ENCODE data around the gene ITIH5.

Gene ITIH5

DNA sequence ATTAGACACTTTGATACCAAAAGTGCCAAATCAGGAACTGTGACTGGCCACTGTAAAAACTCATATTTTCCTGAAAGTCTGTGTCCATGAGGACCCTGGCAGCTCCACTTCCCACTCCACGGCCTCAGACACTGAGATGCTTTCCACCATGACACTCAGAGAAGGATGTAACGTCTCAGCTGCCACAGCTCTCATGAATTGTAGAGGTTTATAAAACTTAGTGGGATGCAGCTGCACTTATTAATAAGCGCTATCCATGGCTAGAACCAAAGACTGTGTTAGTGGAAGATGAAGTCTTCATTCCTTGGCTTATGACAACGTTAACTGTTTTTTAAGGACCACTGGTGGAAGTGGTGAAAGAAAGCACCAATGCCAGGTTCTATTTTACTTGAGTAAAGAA lies 121.0 kb downstream of the ITIH5 start:
- no peak for DNase-seq

DNA sequence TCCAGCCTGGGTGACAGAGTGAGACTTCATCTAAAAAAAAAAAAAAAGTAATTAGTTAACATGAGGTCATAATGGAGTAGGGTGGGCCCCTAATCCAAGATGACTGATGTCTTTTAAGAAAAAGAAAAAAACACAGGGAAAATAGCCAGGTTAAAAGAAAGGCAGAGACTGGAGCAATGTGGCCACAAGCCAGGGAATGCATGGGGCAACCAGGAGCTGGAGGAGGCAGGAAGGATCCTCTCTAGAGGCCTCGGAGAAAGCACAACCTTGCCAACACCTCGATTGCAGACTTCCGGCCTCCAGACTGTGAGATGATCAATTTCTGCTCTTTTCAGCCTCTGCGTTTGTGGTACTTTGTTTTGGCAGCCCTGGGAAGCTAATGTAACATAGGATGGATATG lies 121.5 kb downstream of the ITIH5 start:
- no peak for DNase-seq

DNA sequence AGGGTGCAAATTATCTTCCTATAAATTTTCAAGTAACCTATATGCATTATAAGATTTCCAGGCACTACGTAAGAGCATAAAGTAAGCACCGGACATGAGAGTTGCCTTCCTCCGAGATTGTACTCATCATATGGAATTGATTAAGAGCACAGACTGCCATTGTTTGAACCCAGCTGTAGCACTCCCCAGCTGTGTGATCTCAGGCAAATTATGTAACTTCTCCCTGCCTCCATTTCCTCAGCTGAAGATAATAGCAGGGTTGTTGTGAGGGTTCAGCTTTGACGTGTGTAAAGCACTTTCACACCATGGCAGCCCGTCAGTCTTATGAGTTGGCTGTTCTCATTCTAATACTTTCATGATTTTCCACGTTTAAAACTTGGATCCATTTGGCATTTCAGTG lies 122.6 kb downstream of the ITIH5 start:
- no peak for DNase-seq

DNA sequence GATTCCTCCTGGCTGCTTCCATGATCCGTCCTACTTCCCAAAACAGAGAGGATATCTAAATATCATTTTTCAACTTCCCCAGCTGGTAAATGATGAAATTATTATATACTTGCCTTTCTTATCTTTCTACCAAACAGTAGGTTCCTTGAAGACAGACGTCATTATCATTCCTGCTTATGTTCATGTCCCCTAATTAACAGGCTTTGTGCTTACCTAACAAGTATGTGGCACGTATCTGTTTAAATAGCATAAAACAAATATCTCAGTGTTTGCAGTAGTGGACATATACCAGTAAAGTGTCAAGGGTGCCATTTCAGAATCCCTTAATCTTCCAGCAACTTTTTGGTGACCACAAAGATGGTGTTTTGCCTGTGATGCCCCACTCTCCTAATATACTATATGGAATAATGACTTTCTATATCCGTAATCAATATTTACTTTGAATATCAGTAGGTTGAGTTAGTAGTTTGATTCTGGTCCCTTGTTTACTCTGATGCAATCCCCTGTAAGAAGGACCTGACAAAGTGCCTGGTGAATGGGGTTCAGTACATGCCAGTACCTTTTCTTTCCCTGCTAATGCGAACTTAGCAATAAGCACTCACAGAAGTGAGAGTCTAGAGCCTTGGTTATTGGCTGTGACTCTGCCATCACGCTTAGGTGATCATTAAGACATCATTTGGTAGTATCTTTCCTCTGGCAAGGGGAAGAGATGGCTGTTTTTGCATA lies 124.4 kb downstream of the ITIH5 start:
- DNase-seq, result no peak

DNA sequence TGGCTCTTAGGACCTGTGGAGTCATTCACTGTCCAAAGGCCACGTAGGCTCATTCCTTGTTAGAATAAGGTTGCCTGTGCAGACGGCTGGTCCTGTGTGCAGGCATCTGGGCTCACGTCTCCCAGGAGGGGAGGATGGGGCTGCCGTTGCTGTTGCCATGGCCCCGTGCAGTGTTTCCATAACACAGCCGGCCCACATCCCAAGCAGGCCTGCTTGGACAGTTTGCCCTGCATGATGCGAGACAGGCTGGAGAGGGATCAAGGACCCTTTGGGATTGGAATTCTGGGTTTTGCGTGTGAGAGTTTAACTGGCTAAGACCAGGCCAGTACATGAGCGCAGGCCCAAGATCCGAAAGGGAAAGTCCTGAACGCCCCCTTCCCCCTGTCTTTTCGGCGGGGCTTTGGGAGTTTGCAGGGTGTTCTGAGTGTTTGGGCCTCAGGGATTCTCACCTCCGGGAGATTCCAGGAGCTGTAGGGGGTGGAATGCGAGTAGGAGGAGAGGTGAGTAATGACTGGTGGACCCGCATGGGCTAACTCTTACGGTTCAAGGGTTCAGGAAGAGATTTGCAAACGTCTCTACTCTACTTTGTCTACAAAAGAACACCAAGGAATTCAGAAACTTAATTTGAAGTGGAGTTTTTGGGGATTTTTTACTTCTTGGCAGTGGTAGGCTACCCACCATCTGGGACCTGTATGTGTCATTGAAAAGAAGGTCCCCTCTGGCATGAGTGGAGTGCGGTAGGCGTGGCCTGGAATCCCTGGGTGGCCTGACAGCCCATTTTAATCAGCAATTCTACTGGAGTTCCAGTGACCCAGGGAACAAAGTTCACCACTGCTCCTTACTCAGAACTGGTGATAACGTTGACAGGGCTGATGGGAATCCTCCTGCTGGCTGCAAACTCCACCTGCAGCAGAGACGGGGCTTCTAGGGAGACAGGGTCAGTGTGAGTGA lies 125.4 kb downstream of the ITIH5 start:
- no peak for DNase-seq

DNA sequence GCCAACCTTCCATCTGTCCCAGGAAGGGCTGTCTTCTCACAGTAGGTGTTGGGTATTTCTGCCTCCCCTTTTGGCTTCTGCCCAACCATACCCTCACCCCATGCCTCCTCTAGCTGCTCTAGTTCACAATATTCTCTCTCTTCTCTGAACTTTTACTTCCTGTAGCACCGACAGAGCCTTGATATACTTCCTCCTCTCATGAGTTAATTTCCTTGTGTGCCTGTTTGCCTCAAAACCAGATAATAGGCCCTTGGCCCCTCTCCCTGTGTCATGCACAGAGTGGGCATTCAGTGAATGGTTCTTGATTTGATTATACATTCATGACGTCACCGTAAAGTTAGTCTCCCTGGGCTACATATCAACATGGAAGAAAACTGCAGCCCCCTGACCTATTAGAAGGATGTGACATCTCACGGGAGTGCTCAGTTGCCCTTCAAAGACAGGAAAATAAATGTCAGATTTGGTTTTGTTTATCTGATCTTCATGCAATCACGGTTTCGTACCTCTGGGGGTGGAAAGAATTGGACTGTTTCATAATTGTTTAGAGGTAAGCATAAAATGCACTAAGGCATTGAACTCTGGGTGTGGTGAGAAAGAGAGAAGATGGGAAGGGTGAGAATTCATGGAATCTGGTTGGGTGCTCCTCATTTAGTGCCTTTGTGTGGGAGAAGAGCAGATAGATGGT lies 127.7 kb downstream of the ITIH5 start:
- DNase-seq, result no peak

DNA sequence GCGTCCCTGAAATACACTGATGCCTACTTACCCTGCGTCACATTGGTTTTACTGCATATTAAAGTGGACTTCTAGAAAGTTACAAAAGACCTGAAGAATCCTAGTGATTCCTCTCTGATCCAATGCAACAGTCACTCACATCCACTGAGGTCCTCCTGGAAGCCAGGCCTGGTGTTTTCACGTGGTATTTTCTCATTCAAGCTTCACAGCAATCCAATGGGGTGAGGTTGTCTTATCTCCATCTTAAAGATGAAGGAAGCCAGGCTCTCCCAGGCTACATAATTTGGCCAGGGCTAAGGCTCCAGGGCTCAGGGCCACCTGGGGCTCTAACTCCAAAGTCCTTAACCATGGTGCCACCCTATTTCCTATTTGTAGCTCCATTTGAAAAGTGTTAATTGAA lies 129.6 kb downstream of the ITIH5 start:
- no peak for DNase-seq

DNA sequence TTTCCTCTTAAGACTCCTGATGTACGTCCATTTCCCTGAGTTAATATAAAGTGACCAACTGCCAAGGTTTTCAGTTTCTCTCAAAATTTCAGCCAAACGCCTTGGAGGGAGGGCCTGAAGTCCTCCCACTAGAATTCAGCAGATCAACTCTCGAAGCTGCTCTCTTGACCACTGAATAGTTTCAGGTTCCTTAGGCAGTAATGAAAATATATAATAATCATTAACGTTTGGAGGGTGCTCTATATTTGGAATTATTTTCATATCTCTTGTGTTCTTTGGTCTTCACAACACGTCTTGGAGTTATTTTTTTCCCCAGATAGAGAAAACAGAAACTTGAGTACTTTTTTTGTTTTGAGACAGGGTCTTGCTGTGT lies 132.3 kb downstream of the ITIH5 start:
- no peak for DNase-seq

DNA sequence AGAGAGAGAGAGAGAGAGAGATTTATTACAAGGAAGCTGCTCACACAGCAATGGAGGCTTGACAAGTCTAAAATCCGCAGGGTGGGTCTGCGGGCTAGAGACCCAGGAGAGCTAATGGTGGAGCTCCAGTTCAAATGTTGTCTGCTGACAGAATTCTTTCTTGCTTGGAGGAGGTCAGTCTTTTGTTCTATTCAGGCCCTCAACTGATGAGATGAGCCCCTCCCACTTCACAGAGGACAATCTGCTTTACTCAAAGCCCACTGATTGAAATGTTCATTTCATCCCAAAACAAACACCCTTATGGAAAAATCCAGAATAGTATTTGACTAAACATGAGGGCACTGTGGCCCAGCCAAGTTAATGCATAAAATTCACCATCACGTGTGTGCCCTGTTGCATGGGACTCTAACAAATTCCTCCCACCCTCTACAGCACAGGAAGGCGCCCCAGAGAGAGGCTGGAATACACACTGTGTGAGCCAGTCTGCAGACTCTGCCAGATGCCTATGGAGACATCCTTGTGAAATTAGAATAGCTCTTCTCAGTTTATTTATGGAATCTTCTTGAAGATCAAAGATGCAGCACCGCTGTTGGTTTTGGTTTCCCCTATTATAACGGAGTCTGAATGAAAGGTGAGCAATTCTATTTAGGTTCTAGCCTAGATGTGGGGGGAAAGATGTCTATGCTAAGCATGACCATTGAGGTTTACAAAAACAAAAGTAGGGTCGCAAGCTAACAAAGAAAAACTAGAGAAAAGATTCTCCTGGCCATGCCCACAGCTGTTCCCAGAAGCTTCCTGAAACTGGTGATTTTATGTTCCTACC lies 132.9 kb downstream of the ITIH5 start:
- DNase-seq, result no peak

DNA sequence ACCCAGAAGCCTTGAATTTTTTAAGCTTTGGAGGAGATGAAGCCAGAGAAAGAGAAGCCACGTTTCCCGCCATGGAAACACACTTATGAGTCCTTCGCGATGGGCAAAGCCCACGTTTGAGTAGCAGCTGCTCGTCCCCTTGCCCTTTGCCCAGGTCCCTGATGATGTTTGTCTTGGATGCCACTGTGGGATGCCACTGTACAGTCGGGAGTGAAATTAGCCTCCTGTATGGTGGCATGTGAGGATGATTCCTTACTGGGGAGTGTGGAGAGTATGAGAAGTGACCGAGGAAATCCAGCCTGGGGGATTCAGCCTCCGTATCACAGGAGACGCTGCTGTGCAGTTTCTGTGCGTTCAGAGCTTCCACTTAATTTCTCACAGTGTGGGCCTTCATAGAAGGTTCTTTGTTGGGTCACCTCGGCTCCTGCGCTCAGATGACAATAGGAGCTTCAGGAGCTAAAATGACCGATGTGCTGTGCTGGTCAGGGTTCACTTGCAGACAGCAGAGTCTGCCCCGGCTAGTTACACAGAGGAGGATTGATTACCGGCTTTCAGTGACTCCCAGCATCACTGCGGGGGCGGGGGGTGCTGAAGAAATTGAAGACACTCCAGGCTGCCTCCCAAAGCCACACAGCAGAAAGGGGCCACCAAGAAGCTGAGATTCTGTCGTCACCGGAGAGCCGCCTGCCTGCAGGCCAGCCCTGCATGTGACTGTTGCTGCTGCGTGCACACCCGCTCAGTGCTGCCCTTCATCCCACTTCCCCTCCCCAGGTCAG lies 133.9 kb downstream of the ITIH5 start:
- no peak for DNase-seq

DNA sequence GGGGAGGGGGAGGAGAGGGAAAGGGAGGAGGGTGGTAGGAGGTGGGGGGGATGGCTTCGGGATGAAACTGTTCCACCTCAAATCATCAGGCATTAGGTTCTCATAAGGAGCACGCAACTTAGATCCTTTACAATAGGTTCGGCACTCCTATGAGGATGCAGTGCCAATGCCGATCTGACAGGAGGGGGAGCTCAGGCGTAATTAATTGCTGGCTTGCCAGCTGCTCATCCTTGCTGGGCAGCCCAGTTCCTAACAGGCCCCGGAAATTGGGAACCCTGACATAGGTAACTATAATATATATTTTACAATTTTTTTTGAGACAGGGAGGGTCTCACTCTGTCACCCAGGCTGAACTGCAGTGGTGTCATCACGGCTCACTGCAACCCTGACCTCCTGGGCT lies 137.1 kb downstream of the ITIH5 start:
- no peak for DNase-seq

DNA sequence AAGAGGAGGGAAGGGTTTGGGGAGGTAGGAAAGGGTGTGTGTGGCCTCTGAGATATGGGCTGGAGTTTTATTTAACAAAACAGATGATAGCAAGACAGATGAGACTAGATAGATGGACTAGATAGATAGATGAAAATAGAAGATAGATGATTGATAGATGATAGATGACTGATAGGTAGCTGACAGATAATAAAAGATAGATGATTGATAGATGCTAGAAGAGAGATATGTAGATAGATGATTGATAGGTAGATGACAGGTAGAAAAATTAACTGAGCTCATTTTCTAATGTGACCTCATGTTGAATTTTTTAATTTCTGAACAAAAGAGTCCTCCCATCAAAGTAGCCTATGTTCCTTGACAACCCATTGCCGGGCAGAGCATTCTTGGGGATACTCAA lies 139.3 kb downstream of the ITIH5 start:
- no peak for DNase-seq

DNA sequence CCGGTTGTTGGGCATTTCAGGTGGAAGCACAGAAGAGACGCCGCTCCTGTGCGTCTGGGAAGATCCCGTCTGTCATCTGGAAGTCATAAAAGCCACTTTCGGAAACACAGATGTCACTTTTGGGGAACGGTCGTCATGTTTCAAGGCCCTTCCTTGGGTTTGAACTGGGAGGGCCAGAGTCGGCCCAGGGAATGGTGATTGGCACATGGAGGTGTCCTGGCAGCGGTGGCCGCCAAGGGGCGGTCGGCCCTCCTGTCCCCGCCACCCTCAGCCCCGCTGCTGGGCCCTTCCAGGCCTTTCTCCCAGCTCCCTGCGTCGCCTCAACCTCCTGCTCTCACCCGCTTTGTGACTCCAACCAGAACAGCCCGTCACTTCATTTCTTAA lies 140.8 kb downstream of the ITIH5 start:
- no peak for DNase-seq

DNA sequence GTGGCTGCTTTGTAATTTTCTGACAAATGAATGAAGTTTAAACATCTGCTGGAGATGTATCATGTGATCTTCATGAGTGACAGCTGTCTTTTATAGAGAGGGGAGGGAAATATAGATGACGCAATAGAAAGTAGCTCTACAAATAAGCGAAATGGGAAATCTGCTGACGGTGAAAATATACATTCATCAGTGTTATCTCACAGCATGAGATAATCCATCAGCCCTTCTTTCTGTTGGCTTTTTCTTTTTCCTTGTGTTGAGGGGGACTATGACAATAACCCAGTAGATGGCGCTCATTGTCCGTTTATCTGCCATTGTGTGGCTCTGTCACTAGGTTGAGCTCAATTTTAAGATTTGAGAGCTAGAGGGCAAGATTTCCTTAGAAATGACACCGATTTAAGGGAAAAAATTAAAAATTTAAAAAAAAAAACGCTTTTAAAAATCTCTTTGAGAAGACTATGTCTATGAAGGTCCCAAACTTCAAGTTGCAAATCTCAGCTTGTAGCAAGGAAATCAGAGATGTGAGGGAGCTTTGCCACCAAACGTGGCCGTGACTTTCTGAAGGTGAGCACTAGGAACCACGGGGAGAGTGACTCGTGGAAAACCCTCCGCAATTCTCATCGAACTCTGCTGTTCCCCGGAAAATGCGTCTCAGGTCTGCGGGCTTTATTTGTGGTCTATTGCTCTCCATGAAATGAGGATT lies 141.3 kb downstream of the ITIH5 start:
- DNase-seq, result peak; percentile 3

DNA sequence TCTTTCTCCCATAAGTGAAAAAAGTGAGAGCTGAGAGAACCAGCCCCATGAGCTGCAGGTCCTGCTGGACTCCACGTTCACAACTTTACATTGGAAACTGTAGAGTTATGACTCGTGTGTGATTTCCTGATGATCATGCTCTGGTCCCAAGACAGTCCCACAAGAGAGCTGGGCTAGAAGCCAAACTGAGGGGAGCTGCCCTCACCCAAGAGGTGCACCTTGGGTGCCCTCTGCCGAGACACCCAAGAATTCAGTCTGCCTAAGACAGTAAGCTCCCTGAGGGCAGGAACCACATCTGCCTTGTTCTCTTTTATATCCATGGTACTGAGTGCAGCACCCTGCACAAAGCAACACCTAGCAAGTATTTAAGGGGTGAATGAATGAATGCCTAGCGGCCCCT lies 143.1 kb downstream of the ITIH5 start:
- DNase-seq, result no peak

DNA sequence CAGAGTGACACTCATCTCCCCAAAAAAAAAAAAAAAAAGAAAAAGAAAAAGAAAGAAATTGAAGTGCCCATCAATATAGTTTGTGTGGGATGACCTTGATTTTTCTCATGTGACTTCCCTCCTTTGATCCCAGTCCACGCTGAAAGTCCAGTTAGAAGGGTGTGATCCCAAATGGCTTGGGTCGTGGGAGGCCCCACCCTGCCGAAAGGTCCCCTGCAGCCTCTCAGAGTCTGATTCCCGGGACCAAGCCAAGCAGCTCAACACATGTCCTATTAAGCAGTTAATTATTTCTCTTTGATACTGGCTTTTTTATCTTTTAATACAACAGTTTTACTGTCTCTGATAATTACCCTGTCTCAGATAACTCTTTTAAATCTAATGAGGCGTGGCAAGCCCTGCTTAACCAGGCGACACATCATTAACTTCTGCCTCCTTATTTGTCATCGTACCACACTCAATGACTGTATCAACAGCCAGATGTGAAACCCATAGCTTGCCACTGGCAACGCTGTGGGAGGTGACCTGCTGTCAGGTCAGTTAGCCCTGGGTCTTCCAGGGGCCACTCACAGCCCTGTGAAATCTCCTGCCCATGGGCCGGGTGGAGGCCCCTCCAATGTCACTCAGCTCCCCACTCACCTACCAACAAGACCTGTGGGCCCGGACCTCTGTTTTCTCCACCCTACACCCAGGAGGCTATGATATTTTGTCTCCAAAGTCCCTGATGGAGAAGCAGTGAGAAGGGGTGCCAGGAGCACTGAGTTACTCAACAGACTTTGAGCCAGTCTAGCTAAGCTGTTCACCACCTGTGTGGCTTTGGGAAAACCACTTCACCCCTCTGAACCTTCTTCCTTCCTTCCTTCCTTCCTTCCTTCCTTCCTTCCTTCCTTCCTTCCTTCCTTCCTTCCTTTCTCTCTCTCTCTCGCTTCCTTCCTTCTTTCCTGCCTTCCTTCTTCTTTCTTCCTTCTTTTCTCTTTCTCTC lies 146.0 kb downstream of the ITIH5 start:
- no peak for DNase-seq

DNA sequence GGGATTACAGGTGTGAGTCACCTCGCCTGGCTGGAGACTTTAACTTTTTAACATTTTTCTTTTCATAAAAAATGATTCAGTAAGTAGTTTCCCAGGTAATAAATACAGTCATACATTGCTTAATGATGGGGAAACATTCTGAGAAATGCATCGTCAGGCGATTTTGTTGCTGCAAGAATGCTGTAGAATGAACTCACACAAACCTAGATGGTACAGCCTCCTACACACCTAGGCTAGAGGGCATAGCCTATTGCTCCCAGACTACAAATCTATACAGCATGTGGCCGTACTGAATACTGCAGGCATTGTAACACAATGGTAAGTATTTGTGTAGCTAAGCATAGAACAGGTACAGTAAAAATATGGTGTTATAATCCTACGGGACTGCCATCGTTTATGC lies 147.4 kb downstream of the ITIH5 start:
- no peak for DNase-seq

DNA sequence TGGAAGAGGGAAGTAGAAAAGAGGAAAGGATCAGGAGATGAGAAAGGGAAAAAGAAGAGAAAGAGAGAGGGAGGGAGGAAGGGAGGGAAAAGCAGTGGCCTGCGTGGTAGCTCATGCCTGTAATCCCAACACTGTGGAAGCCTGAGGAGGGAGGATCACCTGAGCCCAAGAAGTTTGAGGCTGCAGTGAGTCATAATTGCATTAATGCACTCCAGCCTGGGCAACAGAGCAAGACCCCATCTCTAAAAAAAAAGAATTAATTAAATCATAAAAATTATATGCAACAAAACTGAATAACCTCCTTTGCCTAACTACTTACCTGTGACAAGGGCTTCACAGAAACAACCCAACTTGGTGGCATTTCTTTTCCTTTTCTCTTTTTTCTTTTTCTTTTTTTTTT lies 148.1 kb downstream of the ITIH5 start:
- no peak for DNase-seq

DNA sequence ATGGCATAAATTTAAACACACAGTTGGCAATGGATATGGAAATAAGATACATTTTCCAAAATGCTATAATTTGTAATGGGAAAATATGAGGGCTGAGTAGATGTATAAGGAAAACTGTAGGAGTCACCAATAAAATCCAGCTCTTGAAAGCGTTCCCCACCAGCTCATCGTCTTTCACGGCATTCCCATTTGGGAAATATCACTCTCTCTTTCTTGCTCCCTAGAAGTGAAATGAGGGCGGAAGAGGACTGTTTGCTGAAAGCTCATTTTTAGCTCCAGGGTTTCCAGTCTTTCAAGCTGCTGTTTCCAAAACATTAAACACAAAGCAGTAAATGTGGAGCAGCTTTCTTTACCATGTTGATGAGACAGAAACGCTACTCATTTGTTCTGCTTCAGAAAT lies 151.3 kb downstream of the ITIH5 start:
- DNase-seq, result no peak

DNA sequence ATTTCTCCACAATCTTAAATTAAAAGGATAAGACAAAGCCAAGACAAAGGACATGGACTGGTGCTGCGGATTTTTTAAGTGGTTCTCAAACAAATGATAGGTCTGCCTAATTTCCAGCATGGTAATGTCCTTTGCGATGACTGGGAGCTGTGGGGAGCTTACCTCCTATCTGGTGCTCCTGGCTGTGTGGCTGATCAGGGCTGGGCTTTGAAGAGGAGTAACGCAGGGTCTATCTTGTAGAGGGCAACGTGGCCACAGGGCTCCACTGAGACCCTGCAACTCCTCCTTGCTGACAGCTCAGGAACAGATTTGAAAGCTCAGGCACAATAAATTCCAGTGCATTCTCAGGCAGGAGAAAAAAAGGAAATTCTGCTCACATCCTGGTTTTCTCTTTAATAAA lies 152.8 kb downstream of the ITIH5 start:
- DNase-seq, result no peak

All from NCI-H1436 treated with DMSO at 0.1 percent for 48 hours (cell line).